C4-2B (cell line): Measurements from ENCODE around the gene DCLK2.

Experiments used
- CTCF ChIP-seq: fragments of 450-650 bp; conservative IDR thresholded peaks from 2 replicates; pipeline ENCODE4 v1.5.1; 2017; ENCODE audit warnings: mild to moderate bottlenecking
- ZFX ChIP-seq: fragments of 450-650 bp; IDR thresholded peaks from 2 replicates; pipeline ENCODE4 v1.6.1; 2017

- no peak for TF ChIP-seq CTCF
- no peak for TF ChIP-seq ZFX
Observed at GRCh38 chr4:150232029-150232428, 153.8 kb downstream of the DCLK2 start.
